Keratinocyte (primary cell): ENCODE results near the gene WBP1L. TPM values are rescaled to one million over a fixed set of nuclear protein-coding genes. Genes with fewer than 3 reads are reported as not detected.
"Not testable (repeated sequence)": the region's sequence is repeated elsewhere in the genome, so short reads cannot be mapped to it uniquely, and the experiment has no call there.

Experiments used
- DNase-seq: peaks from one replicate; pipeline ENCODE4 v3.0.0-alpha.2; 2011; ENCODE audit warnings: low read depth, missing footprints, low spot score
- FAIRE-seq: peaks from 2 replicates; lab custom pipeline; 2011; peaks lifted over from hg19 to GRCh38; lab: Jason Lieb, UNC
- H2AFZ ChIP-seq: 2 replicates; pipeline ENCODE4 v1.6.0; 2012; ENCODE audit warnings: low read length, control low read depth, inconsistent platforms; ENCODE audit not compliant: control insufficient read depth
- H3K27ac ChIP-seq: 2 replicates; pipeline ENCODE4 v1.5.1; 2011; ENCODE audit warnings: low read length; ENCODE audit not compliant: control insufficient read depth, insufficient read depth
- H3K27me3 ChIP-seq: 3 replicates; pipeline ENCODE4 v1.6.0; 2011; ENCODE audit warnings: low read length; ENCODE audit not compliant: control insufficient read depth, insufficient read depth; ENCODE audit errors: extremely low read depth
- H3K36me3 ChIP-seq, 2 experiments: 2 replicates in 1 of 2; 3 replicates in 1 of 2; pipeline ENCODE4 v1.5.1; 2011; ENCODE audit warnings: low read length in 2 of 2, mild to moderate bottlenecking in 1 of 2; ENCODE audit not compliant: control insufficient read depth in 2 of 2, insufficient read depth in 2 of 2; ENCODE audit errors: extremely low read depth in 1 of 2
- H3K4me1 ChIP-seq: 3 replicates; pipeline ENCODE4 v1.5.1; 2011; ENCODE audit warnings: low read length; ENCODE audit not compliant: control insufficient read depth, insufficient read depth; ENCODE audit errors: extremely low read depth
- H3K4me2 ChIP-seq: 3 replicates; pipeline ENCODE4 v1.6.0; 2011; ENCODE audit warnings: low read depth, low read length; ENCODE audit not compliant: control insufficient read depth, insufficient read depth; ENCODE audit errors: extremely low read depth
- H3K4me3 ChIP-seq, 3 experiments: fragments of 200-600 bp in 1 of 3; sonication (generic) in 1 of 3; 2 replicates in 2 of 3; 3 replicates in 1 of 3; pipeline ENCODE4 v1.5.1; 2011 to 2016; ENCODE audit warnings: low read length in 3 of 3, mild to moderate bottlenecking in 3 of 3, control low read depth in 2 of 3, inconsistent platforms in 1 of 3, low read depth in 1 of 3, mixed read lengths in 1 of 3, mixed run types in 1 of 3, moderate library complexity in 1 of 3; ENCODE audit not compliant: control insufficient read depth in 2 of 3, insufficient read depth in 2 of 3; ENCODE audit errors: extremely low read depth in 1 of 3
- H3K79me2 ChIP-seq: 2 replicates; pipeline ENCODE4 v1.6.0; 2012; ENCODE audit warnings: low read length; ENCODE audit not compliant: control insufficient read depth, insufficient read depth
- H3K9ac ChIP-seq: 3 replicates; pipeline ENCODE4 v1.6.0; 2011; ENCODE audit warnings: low read length; ENCODE audit not compliant: control insufficient read depth, insufficient read depth; ENCODE audit errors: extremely low read depth
- H3K9me1 ChIP-seq: 3 replicates; pipeline ENCODE4 v1.6.0; 2011; ENCODE audit warnings: low read length; ENCODE audit not compliant: control insufficient read depth, insufficient read depth; ENCODE audit errors: extremely low read depth
- H3K9me3 ChIP-seq: 2 replicates; pipeline ENCODE4 v1.5.1; 2012; ENCODE audit warnings: low read depth, low read length; ENCODE audit not compliant: control insufficient read depth
- H4K20me1 ChIP-seq: 3 replicates; pipeline ENCODE4 v1.6.0; 2011; ENCODE audit warnings: low read length; ENCODE audit not compliant: control insufficient read depth, insufficient read depth; ENCODE audit errors: extremely low read depth
- CTCF ChIP-seq, 3 experiments: IDR thresholded peaks in 1 of 3; conservative IDR thresholded peaks in 1 of 3; optimal IDR thresholded peaks in 1 of 3; 2 replicates in 2 of 3; 3 replicates in 1 of 3; pipeline versions ENCODE3 to v1.5.1; 2011; ENCODE audit warnings: low read length in 3 of 3, mild to moderate bottlenecking in 3 of 3, moderate library complexity in 2 of 3, control low read depth in 1 of 3, inconsistent platforms in 1 of 3; ENCODE audit not compliant: insufficient read depth in 2 of 3; ENCODE audit errors: extremely low read depth in 1 of 3
- EZH2 ChIP-seq: IDR thresholded peaks from one replicate; pipeline ENCODE4 v1.6.1; 2012; ENCODE audit warnings: inconsistent platforms, mild to moderate bottlenecking, low read length, moderate library complexity
- dilution Hi-C: fragments of 300-500 bp; cut with MboI; formaldehyde crosslinking; loops from one replicate; pipeline ENCODE4 v1.7.0; 2020; ENCODE audit warnings: low sequenced_read_pairs; ENCODE audit not compliant: extremely low pct_ligation_motif_present
- polyA plus RNA-seq, 5 experiments: library from polyadenylated mRNA; depleted of rRNA in 3 of 5; stranded (reverse) in 3 of 5; stranded (forward) in 1 of 5; unstranded in 1 of 5; fragments of >200 nt; gene quantifications; 1 replicate in 1 of 5; 2 replicates in 3 of 5; 3 replicates in 1 of 5; pipeline versions ENCODE4 v1.2.1 to v1.2.3, GENCODE V29; 2011 to 2012; ENCODE audit warnings: missing spikeins in 2 of 5, low read depth in 1 of 5, low replicate concordance in 1 of 5

The WBP1L gene
- polyA plus RNA-seq, 1 donor (not counting 4 experiments of a cell fraction or from before 2014, with no cell fraction given), result 24.3 TPM

DNA sequence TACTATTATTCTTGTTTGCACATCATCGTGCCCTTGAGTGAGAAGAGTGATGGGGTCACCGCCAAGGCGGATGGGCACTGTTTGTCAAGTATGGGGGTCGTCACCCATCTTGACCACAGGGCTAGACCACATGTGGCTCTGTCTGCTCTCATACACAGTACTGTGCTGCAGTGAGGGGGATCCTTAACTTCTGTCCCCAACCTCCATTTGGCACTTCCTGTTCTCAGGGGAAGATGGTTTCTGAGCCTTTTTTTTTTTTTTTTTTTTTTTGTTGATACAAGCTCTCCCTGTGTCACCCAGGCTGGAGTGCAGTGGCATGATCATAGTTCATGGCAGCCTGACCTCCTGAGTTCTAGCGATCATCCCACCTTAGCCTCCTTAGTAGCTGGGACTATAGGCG lies 13.6 kb downstream of the WBP1L start:
- H3K4me1 ChIP-seq, result no peaks in the 10 kb centered on the region
- no peaks in the 10 kb centered on the region for H3K27me3 ChIP-seq
- no peak for DNase-seq
- peaks cover 1 to 4% of the 10 kb centered on the region in 2 experiments for H3K36me3 ChIP-seq
- dilution Hi-C loops, result no loop called here
- no peak for FAIRE-seq
- TF ChIP-seq CTCF (optimal IDR thresholded peaks at IDR 0.05 in 1 of 3, IDR thresholded peaks at IDR 0.05 in 1 of 3, conservative IDR thresholded peaks at IDR 0.05 in 1 of 3; ENCODE audit: extremely low read depth in 1 of 3, insufficient read depth in 2 of 3, low read length in 3 of 3) (no peak), EZH2 (no peak)
- H3K27ac ChIP-seq, result no peak overlapping the region
- H3K4me2 ChIP-seq, result no peak overlapping the region
- H3K4me3 ChIP-seq, result no peak overlapping the region
- H3K79me2 ChIP-seq, result peaks cover 30% of the 10 kb centered on the region
- peaks cover 2% of the 10 kb centered on the region for H3K9me1 ChIP-seq
- no peak overlapping the region for H2AFZ ChIP-seq
- H4K20me1 ChIP-seq, result no peaks in the 10 kb centered on the region
- H3K9ac ChIP-seq, result no peak overlapping the region
- H3K9me3 ChIP-seq, result no peaks in the 10 kb centered on the region

- FAIRE-seq (no peak), DNase-seq (no peak)
- Histone ChIP-seq H3K27ac (no peak overlapping the region), H3K4me1 (no peaks in the 10 kb centered on the region), H3K27me3 (no peaks in the 10 kb centered on the region), H3K79me2 (peaks cover 24% of the 10 kb centered on the region), H2AFZ (no peak overlapping the region), H3K36me3 (peaks cover 0 to 1% of the 10 kb centered on the region in 2 experiments), H4K20me1 (no peaks in the 10 kb centered on the region), H3K9me1 (peaks cover 2% of the 10 kb centered on the region), H3K4me3 (no peak overlapping the region), H3K4me2 (no peak overlapping the region), H3K9me3 (no peaks in the 10 kb centered on the region), H3K9ac (no peak overlapping the region)
- TF ChIP-seq CTCF (optimal IDR thresholded peaks at IDR 0.05 in 1 of 3, IDR thresholded peaks at IDR 0.05 in 1 of 3, conservative IDR thresholded peaks at IDR 0.05 in 1 of 3; ENCODE audit: extremely low read depth in 1 of 3, insufficient read depth in 2 of 3, low read length in 3 of 3), result no peak
- TF ChIP-seq EZH2, result no peak
- dilution Hi-C loops, result no loop called here
These were observed 14.6 kb downstream of the WBP1L start for GRCh38 chr10:102758240-102758932.

GRCh38 chr10:102758933-102759262 lies 15.2 kb downstream of the WBP1L start:
- H3K9me3 ChIP-seq, DNase-seq, H3K4me2 ChIP-seq, dilution Hi-C loops, H3K9me1 ChIP-seq, H3K27ac ChIP-seq, H3K9ac ChIP-seq, H3K4me3 ChIP-seq, FAIRE-seq, H3K4me1 ChIP-seq, H3K27me3 ChIP-seq, H4K20me1 ChIP-seq, H3K36me3 ChIP-seq, H2AFZ ChIP-seq: not testable (repeated sequence)
- peaks cover 24% of the 10 kb centered on the region for H3K79me2 ChIP-seq
